Calu3 (cell line): ENCODE results near the gene ZNF581. TPM values are rescaled to one million over a fixed set of nuclear protein-coding genes. Genes with fewer than 3 reads are reported as not detected.

ENCODE experiments used
- BruUV-seq: library from RNA; stranded (reverse); fragments of 400-500 nt; replicated peaks from 2 replicates; lab custom pipeline; 2021; lab: Mats Ljungman, UMichigan
- CTCF ChIA-PET: fragments of 300-600 bp; sonication (Branson Sonifier 250); formaldehyde crosslinking; loops from one replicate; lab custom pipeline; 2022; ENCODE audit warnings: antibody characterized with exemption; lab: Charles Lee
- DNase-seq: peaks from one replicate; pipeline ENCODE4 v3.0.0; 2022
- H3K27ac Mint-ChIP-seq: one replicate; pipeline ENCODE4 v1.8.0; 2022; ENCODE audit warnings: mixed read lengths; ENCODE audit not compliant: unreplicated experiment
- H3K27me3 Mint-ChIP-seq: one replicate; pipeline ENCODE4 v1.8.0; 2022; ENCODE audit warnings: mixed read lengths; ENCODE audit not compliant: unreplicated experiment
- H3K36me3 Mint-ChIP-seq: one replicate; pipeline ENCODE4 v1.8.0; 2022; ENCODE audit warnings: mild to moderate bottlenecking, moderate library complexity, mixed read lengths; ENCODE audit not compliant: insufficient read depth, unreplicated experiment
- H3K4me1 Mint-ChIP-seq: one replicate; pipeline ENCODE4 v1.8.0; 2022; ENCODE audit warnings: mild to moderate bottlenecking, low read depth, mixed read lengths; ENCODE audit not compliant: unreplicated experiment
- H3K4me3 Mint-ChIP-seq: one replicate; pipeline ENCODE4 v1.8.0; 2022; ENCODE audit warnings: mild to moderate bottlenecking, low read depth, moderate library complexity, mixed read lengths; ENCODE audit not compliant: unreplicated experiment
- H3K9me3 Mint-ChIP-seq: one replicate; pipeline ENCODE4 v1.8.0; 2022; ENCODE audit warnings: low read depth, mixed read lengths; ENCODE audit not compliant: unreplicated experiment
- intact Hi-C: fragments of 100-400 bp; cut with micrococcal nuclease; formaldehyde crosslinking; loops from one replicate; pipeline ENCODE4 v1.10.0; 2022; ENCODE audit not compliant: unreplicated experiment
- total RNA-seq: library from RNA; stranded (reverse); gene quantifications from 2 replicates; pipeline ENCODE4 v1.2.3, GENCODE V29; 2022
- TF ChIP-seq, protein P1 (sequence below): fragments of 200-600 bp; IDR thresholded peaks from one replicate; pipeline ENCODE4 v1.8.0; 2022; ENCODE audit warnings: antibody characterized with exemption; ENCODE audit not compliant: unreplicated experiment

The ZNF581 gene
- total RNA-seq, 1 experiment from 2014 or later: 33.1 TPM

DNA sequence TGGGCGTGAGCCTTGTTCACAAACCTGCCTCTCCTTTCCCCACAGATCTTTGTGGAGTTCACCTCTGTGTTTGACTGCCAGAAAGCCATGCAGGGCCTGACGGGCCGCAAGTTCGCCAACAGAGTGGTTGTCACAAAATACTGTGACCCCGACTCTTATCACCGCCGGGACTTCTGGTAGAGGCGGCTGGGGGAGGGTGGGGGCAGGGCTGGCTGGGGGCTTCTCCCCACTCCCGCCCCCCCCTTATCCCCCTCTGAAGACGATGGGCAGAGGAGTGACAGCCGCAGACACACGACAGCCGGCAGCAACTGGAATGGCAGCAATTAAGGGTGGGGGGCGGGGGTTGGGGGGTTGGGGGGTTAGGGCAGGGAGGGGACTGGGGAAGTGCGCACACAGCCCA lies 30.4 kb downstream of the ZNF581 start:
- no TSS peak for BruUV-seq
- Mint-ChIP-seq H3K27ac (peak overlapping the region; percentile 65), H3K36me3 (peaks cover 84% of the 10 kb centered on the region), H3K4me3 (peak overlapping the region; percentile 97), H3K27me3 (no peaks in the 10 kb centered on the region), H3K9me3 (no peaks in the 10 kb centered on the region), H3K4me1 (peaks cover 60% of the 10 kb centered on the region)
- DNase-seq: no peak
- TF ChIP-seq, protein P1, sequence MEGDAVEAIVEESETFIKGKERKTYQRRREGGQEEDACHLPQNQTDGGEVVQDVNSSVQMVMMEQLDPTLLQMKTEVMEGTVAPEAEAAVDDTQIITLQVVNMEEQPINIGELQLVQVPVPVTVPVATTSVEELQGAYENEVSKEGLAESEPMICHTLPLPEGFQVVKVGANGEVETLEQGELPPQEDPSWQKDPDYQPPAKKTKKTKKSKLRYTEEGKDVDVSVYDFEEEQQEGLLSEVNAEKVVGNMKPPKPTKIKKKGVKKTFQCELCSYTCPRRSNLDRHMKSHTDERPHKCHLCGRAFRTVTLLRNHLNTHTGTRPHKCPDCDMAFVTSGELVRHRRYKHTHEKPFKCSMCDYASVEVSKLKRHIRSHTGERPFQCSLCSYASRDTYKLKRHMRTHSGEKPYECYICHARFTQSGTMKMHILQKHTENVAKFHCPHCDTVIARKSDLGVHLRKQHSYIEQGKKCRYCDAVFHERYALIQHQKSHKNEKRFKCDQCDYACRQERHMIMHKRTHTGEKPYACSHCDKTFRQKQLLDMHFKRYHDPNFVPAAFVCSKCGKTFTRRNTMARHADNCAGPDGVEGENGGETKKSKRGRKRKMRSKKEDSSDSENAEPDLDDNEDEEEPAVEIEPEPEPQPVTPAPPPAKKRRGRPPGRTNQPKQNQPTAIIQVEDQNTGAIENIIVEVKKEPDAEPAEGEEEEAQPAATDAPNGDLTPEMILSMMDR: no peak
- CTCF ChIA-PET: no interaction called here
- intact Hi-C loops: loop anchor here (2.0 kb wide), 1 partner anchor 17 kb away; no protein-coding TSS in a partner anchor

DNA sequence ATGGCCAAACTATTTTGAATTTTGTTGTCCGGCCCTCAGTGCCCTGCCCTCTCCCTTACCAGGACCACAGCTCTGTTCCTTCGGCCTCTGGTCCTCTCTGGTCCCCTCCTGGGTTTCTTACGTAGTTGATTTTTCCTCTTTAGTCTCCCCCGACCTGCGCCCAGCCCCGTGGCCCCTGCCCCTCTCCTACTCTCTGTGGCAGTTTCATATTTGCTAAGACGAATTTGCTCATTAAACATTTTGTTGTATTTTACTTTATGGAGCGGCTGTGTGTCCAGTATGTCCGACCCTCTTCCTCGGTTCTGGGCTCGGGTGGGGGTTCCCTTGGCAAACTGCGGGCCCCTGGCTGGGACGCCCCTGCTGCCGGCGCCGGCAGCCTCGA lies 31.0 kb downstream of the ZNF581 start:
- Mint-ChIP-seq H3K4me3 (peak overlapping the region; percentile 97), H3K4me1 (peaks cover 60% of the 10 kb centered on the region), H3K9me3 (no peaks in the 10 kb centered on the region), H3K27ac (peak overlapping the region; percentile 65), H3K36me3 (peaks cover 86% of the 10 kb centered on the region), H3K27me3 (no peaks in the 10 kb centered on the region)
- TF ChIP-seq, protein P1: no peak
- no peak for DNase-seq
- intact Hi-C loops: no loop called here
- BruUV-seq: TSS peak; percentile 61
- CTCF ChIA-PET: no interaction called here

DNA sequence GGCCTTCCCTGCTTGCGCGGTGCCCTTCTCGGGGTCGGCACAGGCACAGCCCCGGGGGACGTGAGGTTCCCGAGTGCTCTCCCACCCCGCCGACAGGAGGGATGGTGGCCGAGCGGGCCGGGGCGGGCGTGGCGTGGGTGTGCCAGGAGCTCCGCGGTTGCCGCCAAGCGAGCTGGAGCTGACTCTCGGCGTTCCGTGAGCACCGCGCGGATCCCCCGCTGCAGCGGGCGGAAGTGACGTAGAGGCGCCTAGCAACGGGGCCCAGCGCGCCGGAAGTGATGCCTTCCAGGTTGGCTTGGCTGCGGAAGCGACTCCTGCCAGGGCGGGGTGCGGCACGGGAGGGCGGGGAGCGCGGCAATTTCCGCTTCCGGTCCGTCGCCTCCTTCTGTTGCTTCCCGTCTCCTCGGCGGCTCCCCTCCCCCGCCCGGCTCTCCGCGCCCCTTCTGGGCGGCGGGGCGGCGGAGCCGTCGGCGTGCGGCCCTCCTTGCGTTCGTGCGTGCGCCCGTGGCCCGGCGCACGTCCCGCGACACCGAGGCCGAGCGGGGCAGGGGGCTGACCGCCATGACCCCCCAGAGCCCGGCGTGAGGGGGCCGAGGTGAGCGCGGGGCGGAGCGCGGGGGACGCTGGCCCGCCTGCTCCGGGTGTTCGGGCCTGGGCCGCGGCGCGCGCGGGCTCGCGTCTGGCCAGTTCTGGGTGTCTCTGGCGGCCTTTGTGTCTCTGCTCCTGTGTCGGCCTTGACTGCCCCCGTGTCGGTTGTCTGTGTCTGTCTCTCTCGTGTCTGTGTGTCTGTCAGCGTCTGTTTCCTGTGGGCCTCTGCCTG lies 31.6 kb downstream of the ZNF581 start, which contains the start of gene EPN1:
TSS of gene EPN1 (plus strand) at position 386 of the 820 bp plus-strand sequence. CDS start 3,402 bp downstream, outside the sequence.
- Mint-ChIP-seq H3K4me3 (peak within 1 kb of the TSS; percentile 97), H3K27ac (peak within 1 kb of the TSS; percentile 99)

DNA sequence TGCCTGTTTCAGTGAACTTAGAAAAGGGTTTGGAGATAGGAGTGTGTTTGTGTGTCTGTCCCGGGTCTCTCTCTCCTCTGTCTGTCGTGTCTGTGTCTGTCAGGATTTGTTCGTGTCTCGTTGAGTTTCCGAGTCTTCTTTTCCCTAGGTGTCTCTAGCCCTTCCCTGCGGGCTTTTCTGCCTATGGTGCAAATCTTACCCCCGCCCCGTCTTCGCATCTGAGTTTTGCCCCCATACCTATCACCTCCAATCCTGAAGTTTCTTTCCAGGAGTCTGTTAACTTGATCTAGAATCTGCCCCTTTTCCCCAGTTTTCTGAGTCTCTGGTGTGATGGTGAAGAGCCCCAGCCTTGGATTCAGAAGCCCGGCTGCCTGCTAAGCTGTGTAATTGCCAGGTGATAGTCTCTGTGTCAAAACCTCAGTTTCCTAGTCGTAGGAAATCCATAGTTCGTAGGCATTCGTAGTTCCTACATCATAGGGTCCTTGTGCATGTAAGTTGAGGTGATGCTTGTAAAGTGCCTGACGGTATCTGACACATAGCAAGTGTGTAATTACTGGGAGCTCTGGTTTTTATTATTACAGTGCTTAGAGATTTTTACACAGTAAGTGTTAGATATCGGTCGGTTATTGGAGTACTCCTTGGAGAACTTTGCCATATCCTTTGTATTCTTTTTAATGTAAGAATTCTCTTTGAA lies 32.4 kb downstream of the ZNF581 start:
- no peak for DNase-seq
- Mint-ChIP-seq H3K36me3 (peaks cover 86% of the 10 kb centered on the region), H3K27ac (peak overlapping the region; percentile 99), H3K4me1 (peaks cover 60% of the 10 kb centered on the region), H3K4me3 (peak overlapping the region; percentile 97), H3K27me3 (no peaks in the 10 kb centered on the region), H3K9me3 (no peaks in the 10 kb centered on the region)
- CTCF ChIA-PET: interaction anchor here (1.0 kb wide), 1 partner anchor 21 kb away, joined by 3 read pairs; the partner anchor contains the start of gene U2AF2
- no TSS peak for BruUV-seq
- intact Hi-C loops: no loop called here
- TF ChIP-seq, protein P1: no peak

More for the DNA sequence above, 31.6 kb downstream of the ZNF581 start, which contains the start of gene EPN1:
- TF ChIP-seq, protein P1: no peak
- BruUV-seq: no TSS peak
- peak; percentile 98 for DNase-seq
- Mint-ChIP-seq H3K4me1 (peaks cover 64% of the 10 kb centered on the region), H3K27me3 (no peaks in the 10 kb centered on the region), H3K36me3 (peaks cover 86% of the 10 kb centered on the region), H3K9me3 (no peaks in the 10 kb centered on the region)
- intact Hi-C loops: no loop called here
- CTCF ChIA-PET: no interaction called here
